ENCODE measurements around the gene BLNK.

GRCh38 chr10:96275685-96276418 lies 4.5 kb upstream of the BLNK start:
- TF ChIP-seq CTCF (IDR thresholded peaks at IDR 0.05) (no peak), POLR2A (IDR thresholded peaks at IDR 0.05) (no peak)

Data from esophagus squamous epithelium (tissue), 4 donors.